ENCODE measurements around the gene SRMS. TPM values are rescaled to one million over a fixed set of nuclear protein-coding genes. Genes with fewer than 3 reads are reported as not detected.
A peak's percentile ranks its signal among the peaks of the same experiment; 100 is the strongest.

Gene SRMS
- total and polyA plus RNA-seq, 2 of the 13 experiments (the other 11 are each of a cell fraction or from before 2014, with no cell fraction given) = not detected

DNA sequence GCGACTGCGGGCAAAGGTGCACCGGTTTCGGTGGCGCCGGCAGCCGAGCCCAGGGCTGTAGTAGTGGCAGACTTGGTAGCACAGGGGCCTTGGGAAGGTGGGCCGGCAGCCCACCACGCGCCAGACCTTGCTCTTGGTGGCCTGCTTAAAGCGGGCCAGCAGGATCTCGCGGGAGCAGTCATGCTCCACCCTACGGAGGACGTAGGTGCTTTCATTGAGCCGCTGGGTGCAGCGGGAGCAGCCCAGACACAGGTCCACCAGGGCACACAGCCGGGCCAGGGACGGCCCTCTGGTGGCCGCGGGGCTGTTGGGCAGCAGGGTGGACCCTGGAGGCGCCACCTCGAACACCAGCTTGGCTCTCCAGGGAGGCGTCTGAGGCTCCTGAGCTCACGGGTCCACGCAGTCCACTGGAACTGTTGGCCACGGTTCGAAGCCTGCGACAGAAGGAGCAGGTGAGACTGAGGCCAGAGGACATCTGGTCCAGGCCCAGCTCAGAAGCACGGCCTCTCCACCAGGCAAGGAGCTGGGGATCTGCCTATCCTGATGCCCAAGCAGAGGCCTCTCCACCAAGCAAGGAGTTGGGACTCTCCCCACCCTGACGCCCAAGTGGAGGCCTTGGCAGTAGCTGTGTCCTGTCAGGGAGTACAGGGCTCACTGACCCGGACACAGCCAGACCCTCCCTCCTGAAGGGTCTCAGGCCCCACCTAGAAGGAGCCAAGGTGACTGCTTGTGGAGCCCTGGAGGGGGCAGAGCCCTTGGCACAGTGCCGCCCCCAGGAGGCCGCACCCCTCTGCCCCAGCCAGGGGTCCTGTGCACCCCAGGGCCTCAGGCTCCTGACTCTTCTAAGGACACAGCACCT lies 25.5 kb upstream of the SRMS start (continued):
- TF ChIP-seq, protein P1, sequence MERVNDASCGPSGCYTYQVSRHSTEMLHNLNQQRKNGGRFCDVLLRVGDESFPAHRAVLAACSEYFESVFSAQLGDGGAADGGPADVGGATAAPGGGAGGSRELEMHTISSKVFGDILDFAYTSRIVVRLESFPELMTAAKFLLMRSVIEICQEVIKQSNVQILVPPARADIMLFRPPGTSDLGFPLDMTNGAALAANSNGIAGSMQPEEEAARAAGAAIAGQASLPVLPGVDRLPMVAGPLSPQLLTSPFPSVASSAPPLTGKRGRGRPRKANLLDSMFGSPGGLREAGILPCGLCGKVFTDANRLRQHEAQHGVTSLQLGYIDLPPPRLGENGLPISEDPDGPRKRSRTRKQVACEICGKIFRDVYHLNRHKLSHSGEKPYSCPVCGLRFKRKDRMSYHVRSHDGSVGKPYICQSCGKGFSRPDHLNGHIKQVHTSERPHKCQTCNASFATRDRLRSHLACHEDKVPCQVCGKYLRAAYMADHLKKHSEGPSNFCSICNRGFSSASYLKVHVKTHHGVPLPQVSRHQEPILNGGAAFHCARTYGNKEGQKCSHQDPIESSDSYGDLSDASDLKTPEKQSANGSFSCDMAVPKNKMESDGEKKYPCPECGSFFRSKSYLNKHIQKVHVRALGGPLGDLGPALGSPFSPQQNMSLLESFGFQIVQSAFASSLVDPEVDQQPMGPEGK (CRISPR knock-in tag; IDR thresholded peaks at IDR 0.05) = peak; percentile 57
- TF ChIP-seq SRY (CRISPR knock-in tag; IDR thresholded peaks at IDR 0.05) (no peak; the same call in none of the 2 replicates), DNMT3B (CRISPR knock-in tag; conservative IDR thresholded peaks at IDR 0.05) (no peak), HNF4A (CRISPR knock-in tag; IDR thresholded peaks at IDR 0.05) (peak; percentile 63), HNRNPLL (IDR thresholded peaks at IDR 0.05; ENCODE audit: low read depth, low read length, poor library complexity, severe bottlenecking) (peak; percentile 21), ZNF746 (CRISPR knock-in tag; IDR thresholded peaks at IDR 0.05) (0 out of 2 replicates have a peak, but pooled peaks have one; percentile 27), GATAD1 (CRISPR knock-in tag; IDR thresholded peaks at IDR 0.05) (0 out of 2 replicates have a peak, but pooled peaks have one; percentile 28), SKI (IDR thresholded peaks at IDR 0.05; ENCODE audit: partially characterized antibody) (peak; percentile 81), FOXA3 (CRISPR knock-in tag; IDR thresholded peaks at IDR 0.05) (0 out of 2 replicates have a peak, but pooled peaks have one; percentile 14), MYNN (CRISPR knock-in tag; IDR thresholded peaks at IDR 0.05; ENCODE audit: low read depth) (peak; percentile 43; the same call in 1 of the 2 replicates), HDAC6 (IDR thresholded peaks at IDR 0.05; ENCODE audit: low read depth, low read length) (no peak), EEA1 (CRISPR knock-in tag; IDR thresholded peaks at IDR 0.05; ENCODE audit: borderline replicate concordance) (0 out of 2 replicates have a peak, but pooled peaks have one; percentile 79), ZNF205 (CRISPR knock-in tag; IDR thresholded peaks at IDR 0.05) (no peak)
- TF ChIP-seq, protein P2, sequence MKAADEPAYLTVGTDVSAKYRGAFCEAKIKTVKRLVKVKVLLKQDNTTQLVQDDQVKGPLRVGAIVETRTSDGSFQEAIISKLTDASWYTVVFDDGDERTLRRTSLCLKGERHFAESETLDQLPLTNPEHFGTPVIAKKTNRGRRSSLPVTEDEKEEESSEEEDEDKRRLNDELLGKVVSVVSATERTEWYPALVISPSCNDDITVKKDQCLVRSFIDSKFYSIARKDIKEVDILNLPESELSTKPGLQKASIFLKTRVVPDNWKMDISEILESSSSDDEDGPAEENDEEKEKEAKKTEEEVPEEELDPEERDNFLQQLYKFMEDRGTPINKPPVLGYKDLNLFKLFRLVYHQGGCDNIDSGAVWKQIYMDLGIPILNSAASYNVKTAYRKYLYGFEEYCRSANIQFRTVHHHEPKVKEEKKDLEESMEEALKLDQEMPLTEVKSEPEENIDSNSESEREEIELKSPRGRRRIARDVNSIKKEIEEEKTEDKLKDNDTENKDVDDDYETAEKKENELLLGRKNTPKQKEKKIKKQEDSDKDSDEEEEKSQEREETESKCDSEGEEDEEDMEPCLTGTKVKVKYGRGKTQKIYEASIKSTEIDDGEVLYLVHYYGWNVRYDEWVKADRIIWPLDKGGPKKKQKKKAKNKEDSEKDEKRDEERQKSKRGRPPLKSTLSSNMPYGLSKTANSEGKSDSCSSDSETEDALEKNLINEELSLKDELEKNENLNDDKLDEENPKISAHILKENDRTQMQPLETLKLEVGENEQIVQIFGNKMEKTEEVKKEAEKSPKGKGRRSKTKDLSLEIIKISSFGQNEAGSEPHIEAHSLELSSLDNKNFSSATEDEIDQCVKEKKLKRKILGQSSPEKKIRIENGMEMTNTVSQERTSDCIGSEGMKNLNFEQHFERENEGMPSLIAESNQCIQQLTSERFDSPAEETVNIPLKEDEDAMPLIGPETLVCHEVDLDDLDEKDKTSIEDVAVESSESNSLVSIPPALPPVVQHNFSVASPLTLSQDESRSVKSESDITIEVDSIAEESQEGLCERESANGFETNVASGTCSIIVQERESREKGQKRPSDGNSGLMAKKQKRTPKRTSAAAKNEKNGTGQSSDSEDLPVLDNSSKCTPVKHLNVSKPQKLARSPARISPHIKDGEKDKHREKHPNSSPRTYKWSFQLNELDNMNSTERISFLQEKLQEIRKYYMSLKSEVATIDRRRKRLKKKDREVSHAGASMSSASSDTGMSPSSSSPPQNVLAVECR (CRISPR knock-in tag; IDR thresholded peaks at IDR 0.05; ENCODE audit: borderline replicate concordance) = peak; percentile 44; the same call in 1 of the 2 replicates
- TF ChIP-seq, protein P3, sequence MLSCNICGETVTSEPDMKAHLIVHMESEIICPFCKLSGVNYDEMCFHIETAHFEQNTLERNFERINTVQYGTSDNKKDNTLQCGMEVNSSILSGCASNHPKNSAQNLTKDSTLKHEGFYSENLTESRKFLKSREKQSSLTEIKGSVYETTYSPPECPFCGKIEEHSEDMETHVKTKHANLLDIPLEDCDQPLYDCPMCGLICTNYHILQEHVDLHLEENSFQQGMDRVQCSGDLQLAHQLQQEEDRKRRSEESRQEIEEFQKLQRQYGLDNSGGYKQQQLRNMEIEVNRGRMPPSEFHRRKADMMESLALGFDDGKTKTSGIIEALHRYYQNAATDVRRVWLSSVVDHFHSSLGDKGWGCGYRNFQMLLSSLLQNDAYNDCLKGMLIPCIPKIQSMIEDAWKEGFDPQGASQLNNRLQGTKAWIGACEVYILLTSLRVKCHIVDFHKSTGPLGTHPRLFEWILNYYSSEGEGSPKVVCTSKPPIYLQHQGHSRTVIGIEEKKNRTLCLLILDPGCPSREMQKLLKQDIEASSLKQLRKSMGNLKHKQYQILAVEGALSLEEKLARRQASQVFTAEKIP (CRISPR knock-in tag; IDR thresholded peaks at IDR 0.05; ENCODE audit: borderline replicate concordance) = no peak
- TF ChIP-seq, protein P4, sequence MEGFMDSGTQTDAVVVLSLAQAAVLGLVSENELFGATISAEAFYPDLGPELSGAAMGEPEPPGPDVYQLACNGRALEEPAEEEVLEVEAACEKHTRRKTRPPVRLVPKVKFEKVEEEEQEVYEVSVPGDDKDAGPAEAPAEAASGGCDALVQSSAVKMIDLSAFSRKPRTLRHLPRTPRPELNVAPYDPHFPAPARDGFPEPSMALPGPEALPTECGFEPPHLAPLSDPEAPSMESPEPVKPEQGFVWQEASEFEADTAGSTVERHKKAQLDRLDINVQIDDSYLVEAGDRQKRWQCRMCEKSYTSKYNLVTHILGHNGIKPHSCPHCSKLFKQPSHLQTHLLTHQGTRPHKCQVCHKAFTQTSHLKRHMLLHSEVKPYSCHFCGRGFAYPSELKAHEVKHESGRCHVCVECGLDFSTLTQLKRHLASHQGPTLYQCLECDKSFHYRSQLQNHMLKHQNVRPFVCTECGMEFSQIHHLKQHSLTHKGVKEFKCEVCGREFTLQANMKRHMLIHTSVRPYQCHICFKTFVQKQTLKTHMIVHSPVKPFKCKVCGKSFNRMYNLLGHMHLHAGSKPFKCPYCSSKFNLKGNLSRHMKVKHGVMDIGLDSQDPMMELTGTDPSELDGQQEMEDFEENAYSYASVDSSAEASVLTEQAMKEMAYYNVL (CRISPR knock-in tag; IDR thresholded peaks at IDR 0.05; ENCODE audit: borderline replicate concordance) = peak; percentile 52; the same call in 1 of the 2 replicates
- TF ChIP-seq, protein P5, sequence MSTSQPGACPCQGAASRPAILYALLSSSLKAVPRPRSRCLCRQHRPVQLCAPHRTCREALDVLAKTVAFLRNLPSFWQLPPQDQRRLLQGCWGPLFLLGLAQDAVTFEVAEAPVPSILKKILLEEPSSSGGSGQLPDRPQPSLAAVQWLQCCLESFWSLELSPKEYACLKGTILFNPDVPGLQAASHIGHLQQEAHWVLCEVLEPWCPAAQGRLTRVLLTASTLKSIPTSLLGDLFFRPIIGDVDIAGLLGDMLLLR (CRISPR knock-in tag; IDR thresholded peaks at IDR 0.05) = 0 out of 2 replicates have a peak, but pooled peaks have one; percentile 64
